ENCODE data around the gene MAPK1IP1L. TPM values are rescaled to one million over a fixed set of nuclear protein-coding genes. Genes with fewer than 3 reads are reported as not detected.
"Not testable (repeated sequence)": the region's sequence is repeated elsewhere in the genome, so short reads cannot be mapped to it uniquely, and the experiment has no call there.

MAPK1IP1L gene
- total RNA-seq, 1 donor from 2014 or later, result 139 TPM

DNA sequence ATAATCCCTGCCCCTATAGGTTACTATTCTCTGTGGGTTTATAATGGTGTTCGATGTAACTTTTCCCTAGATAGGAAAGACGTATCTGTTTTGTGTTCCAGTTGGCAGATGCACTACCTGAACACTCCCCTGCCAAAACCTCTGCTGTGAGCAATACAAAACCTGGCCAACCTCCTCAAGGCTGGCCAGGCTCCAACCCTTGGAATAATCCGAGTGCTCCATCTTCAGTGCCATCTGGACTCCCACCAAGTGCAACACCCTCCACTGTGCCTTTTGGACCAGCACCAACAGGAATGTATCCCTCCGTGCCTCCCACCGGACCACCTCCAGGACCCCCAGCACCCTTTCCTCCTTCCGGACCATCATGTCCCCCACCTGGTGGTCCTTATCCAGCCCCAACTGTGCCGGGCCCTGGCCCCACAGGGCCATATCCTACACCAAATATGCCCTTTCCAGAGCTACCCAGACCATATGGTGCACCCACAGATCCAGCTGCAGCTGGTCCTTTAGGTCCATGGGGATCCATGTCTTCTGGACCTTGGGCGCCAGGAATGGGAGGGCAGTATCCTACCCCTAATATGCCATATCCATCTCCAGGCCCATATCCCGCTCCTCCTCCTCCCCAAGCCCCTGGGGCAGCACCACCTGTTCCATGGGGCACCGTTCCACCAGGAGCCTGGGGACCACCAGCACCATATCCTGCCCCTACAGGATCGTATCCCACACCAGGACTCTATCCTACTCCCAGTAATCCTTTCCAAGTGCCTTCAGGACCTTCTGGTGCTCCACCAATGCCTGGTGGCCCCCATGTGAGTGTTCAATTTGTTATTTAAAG is 11.3 kb downstream of the MAPK1IP1L start:
- no peak overlapping the region for H3K27ac Mint-ChIP-seq

GRCh38 chr14:55064896-55065295 is 13.4 kb downstream of the MAPK1IP1L start:
- H3K27ac Mint-ChIP-seq; H3K27me3 Mint-ChIP-seq (ENCODE audit: insufficient read depth); intact Hi-C loops (cut with micrococcal nuclease); DNase-seq (ENCODE audit: low spot score); H3K9me3 Mint-ChIP-seq; H3K4me3 Mint-ChIP-seq: not testable (repeated sequence)
- Mint-ChIP-seq H3K36me3 (ENCODE audit: low read depth) (peaks cover 55% of the 10 kb centered on the region), H3K4me1 (ENCODE audit: low read depth) (peaks cover 21% of the 10 kb centered on the region)

More for the DNA sequence above, 11.3 kb downstream of the MAPK1IP1L start:
- Mint-ChIP-seq H3K4me1 (ENCODE audit: low read depth) (peaks cover 30% of the 10 kb centered on the region), H3K36me3 (ENCODE audit: low read depth) (peaks cover 57% of the 10 kb centered on the region), H3K27me3 (ENCODE audit: insufficient read depth) (no peaks in the 10 kb centered on the region), H3K4me3 (no peak overlapping the region), H3K9me3 (no peaks in the 10 kb centered on the region)
- no peak for DNase-seq (ENCODE audit: low spot score)
- intact Hi-C loops (cut with micrococcal nuclease), result no loop called here

DNA sequence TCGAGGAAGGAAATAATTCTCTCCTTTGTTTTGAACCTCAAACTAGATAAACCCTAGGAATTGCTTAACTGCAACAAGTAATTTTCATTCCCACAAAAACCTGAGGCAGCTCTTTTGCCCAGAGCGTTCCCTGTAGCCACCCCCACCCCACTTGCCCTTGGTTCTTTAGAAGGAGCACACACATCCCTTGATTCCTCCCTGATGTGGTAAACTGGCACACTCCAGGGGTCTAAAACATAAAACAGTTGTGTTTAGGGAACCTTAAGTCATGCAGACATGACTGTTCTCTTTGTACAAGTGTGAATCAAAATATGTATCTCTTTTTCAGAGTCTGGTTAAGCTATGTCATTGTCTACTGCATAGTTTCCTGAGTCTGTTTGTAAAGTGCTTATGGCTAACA is 14.0 kb downstream of the MAPK1IP1L start:
- H3K36me3 Mint-ChIP-seq (ENCODE audit: low read depth), result peaks cover 56% of the 10 kb centered on the region
- no peak overlapping the region for H3K27ac Mint-ChIP-seq
- DNase-seq (ENCODE audit: low spot score), result no peak
- no peaks in the 10 kb centered on the region for H3K27me3 Mint-ChIP-seq (ENCODE audit: insufficient read depth)
- peaks cover 20% of the 10 kb centered on the region for H3K4me1 Mint-ChIP-seq (ENCODE audit: low read depth)
- intact Hi-C loops (cut with micrococcal nuclease), result no loop called here
- no peak overlapping the region for H3K4me3 Mint-ChIP-seq
- no peaks in the 10 kb centered on the region for H3K9me3 Mint-ChIP-seq

GRCh38 chr14:55066223-55066622 is 14.8 kb downstream of the MAPK1IP1L start:
- no peak for DNase-seq (ENCODE audit: low spot score)
- Mint-ChIP-seq H3K4me1 (ENCODE audit: low read depth) (peaks cover 20% of the 10 kb centered on the region), H3K27ac (no peak overlapping the region), H3K9me3 (no peaks in the 10 kb centered on the region), H3K27me3 (ENCODE audit: insufficient read depth) (no peaks in the 10 kb centered on the region), H3K36me3 (ENCODE audit: low read depth) (peaks cover 59% of the 10 kb centered on the region), H3K4me3 (no peak overlapping the region)
- intact Hi-C loops (cut with micrococcal nuclease), result no loop called here

- H3K27me3 Mint-ChIP-seq (ENCODE audit: insufficient read depth), result no peaks in the 10 kb centered on the region
- no peak overlapping the region for H3K4me3 Mint-ChIP-seq
- H3K27ac Mint-ChIP-seq, result no peak overlapping the region
- no peak for DNase-seq (ENCODE audit: low spot score)
- peaks cover 26% of the 10 kb centered on the region for H3K36me3 Mint-ChIP-seq (ENCODE audit: low read depth)
- intact Hi-C loops (cut with micrococcal nuclease), result no loop called here
- no peaks in the 10 kb centered on the region for H3K9me3 Mint-ChIP-seq
- peaks cover 30% of the 10 kb centered on the region for H3K4me1 Mint-ChIP-seq (ENCODE audit: low read depth)
Observed at GRCh38 chr14:55070981-55071411, 19.5 kb downstream of the MAPK1IP1L start.

- Mint-ChIP-seq H3K4me3 (no peak overlapping the region), H3K4me1 (ENCODE audit: low read depth) (peaks cover 30% of the 10 kb centered on the region), H3K9me3 (no peaks in the 10 kb centered on the region), H3K27ac (peak overlapping the region; percentile 61), H3K27me3 (ENCODE audit: insufficient read depth) (no peaks in the 10 kb centered on the region), H3K36me3 (ENCODE audit: low read depth) (peaks cover 20% of the 10 kb centered on the region)
- DNase-seq (ENCODE audit: low spot score), result no peak
- intact Hi-C loops (cut with micrococcal nuclease), result no loop called here
Observed at GRCh38 chr14:55071870-55072640, 20.6 kb downstream of the MAPK1IP1L start.

GRCh38 chr14:55073856-55074255 is 22.4 kb downstream of the MAPK1IP1L start:
- peaks cover 30% of the 10 kb centered on the region for H3K4me1 Mint-ChIP-seq (ENCODE audit: low read depth)
- no peak overlapping the region for H3K4me3 Mint-ChIP-seq
- H3K9me3 Mint-ChIP-seq, result no peaks in the 10 kb centered on the region
- H3K27me3 Mint-ChIP-seq (ENCODE audit: insufficient read depth), result no peaks in the 10 kb centered on the region
- DNase-seq (ENCODE audit: low spot score), result no peak
- no peak overlapping the region for H3K27ac Mint-ChIP-seq
- H3K36me3 Mint-ChIP-seq (ENCODE audit: low read depth), result peaks cover 10% of the 10 kb centered on the region
- intact Hi-C loops (cut with micrococcal nuclease), result no loop called here

- no peak for DNase-seq (ENCODE audit: low spot score)
- H3K9me3 Mint-ChIP-seq, result no peaks in the 10 kb centered on the region
- H3K36me3 Mint-ChIP-seq (ENCODE audit: low read depth), result peaks cover 9% of the 10 kb centered on the region
- H3K27me3 Mint-ChIP-seq (ENCODE audit: insufficient read depth), result peaks cover 2% of the 10 kb centered on the region
- intact Hi-C loops (cut with micrococcal nuclease), result no loop called here
- peaks cover 30% of the 10 kb centered on the region for H3K4me1 Mint-ChIP-seq (ENCODE audit: low read depth)
- H3K27ac Mint-ChIP-seq, result peak overlapping the region; percentile 66
- no peak overlapping the region for H3K4me3 Mint-ChIP-seq
Observed at GRCh38 chr14:55074662-55075061, 23.2 kb downstream of the MAPK1IP1L start.

DNA sequence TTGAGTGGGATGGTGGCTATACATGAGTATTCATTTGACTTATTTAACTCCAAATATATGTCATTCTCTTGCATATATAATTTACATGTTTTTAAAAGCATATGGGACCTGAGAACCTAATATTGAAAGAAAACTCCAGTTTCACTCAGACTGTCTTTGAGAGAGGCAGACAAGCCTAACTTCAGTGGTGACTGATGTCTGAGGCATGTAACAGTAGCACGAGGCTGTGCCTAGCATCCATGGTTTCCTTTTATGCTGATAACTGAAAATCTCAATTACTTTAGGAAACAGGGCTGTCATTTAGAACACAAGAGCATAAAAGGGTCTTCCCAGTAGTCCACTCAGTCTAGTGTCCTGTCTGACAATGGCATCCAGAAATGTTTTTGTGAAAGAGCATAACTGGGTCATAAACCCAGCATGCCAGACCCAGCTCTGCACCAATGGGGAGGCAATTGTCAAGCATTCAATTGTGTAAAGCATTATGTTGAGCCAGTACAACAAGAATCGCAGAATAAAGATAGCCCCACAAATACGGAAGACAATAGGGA is 24.3 kb downstream of the MAPK1IP1L start:
- no peak for DNase-seq (ENCODE audit: low spot score)
- Mint-ChIP-seq H3K27ac (no peak overlapping the region), H3K9me3 (no peaks in the 10 kb centered on the region), H3K4me1 (ENCODE audit: low read depth) (peaks cover 29% of the 10 kb centered on the region), H3K27me3 (ENCODE audit: insufficient read depth) (peaks cover 2% of the 10 kb centered on the region), H3K36me3 (ENCODE audit: low read depth) (peaks cover 5% of the 10 kb centered on the region), H3K4me3 (no peak overlapping the region)
- intact Hi-C loops (cut with micrococcal nuclease), result no loop called here

DNA sequence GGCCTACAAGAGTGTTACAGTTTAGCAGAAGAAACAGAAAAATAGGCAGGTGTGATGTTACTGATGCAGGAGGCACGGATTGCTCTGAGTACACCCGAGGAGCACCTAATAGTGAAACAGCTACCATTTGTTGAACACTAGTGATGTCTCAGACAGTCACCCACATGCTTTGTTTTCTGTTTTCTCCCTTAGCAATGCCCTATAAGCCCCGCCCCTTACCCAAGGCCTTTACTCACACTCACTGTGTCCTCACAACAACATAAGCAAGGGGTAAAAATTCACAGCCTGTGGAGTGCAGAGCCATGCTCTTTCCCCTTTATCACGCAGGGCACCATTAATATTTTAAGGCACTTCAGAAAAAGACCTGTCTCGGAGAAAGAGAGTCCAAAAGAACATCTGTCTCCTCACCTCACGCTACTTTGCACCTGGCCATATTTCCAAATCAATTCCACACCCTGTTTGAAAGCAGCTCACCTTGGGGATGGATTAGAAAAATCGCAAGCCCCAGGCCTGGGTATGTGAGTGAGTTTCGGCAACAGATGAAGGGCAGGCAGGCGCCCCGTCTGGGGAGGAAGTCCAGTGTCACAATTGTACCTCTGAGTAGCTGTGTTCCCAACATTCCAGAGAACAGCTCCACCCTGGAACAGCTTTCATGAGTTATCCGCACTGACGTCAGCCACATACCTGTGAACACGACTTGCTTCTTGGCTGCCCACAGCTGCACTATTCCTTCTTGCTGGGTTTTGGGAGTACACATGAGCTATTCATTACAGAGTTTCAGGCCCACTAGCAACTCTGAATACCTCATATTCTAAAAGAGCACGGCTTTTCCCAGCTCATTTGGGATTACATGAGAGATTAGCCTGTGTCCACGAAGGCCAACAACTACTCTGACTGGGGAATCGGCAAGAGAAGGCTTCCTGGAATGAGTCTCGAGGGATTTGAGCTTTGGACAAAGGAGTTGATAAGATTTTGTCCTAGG is 26.0 kb downstream of the MAPK1IP1L start:
- peaks cover 11% of the 10 kb centered on the region for H3K4me1 Mint-ChIP-seq (ENCODE audit: low read depth)
- H3K36me3 Mint-ChIP-seq (ENCODE audit: low read depth), result peaks cover 1% of the 10 kb centered on the region
- no peak overlapping the region for H3K4me3 Mint-ChIP-seq
- intact Hi-C loops (cut with micrococcal nuclease), result no loop called here
- H3K9me3 Mint-ChIP-seq, result no peaks in the 10 kb centered on the region
- no peak overlapping the region for H3K27ac Mint-ChIP-seq
- H3K27me3 Mint-ChIP-seq (ENCODE audit: insufficient read depth), result peaks cover 2% of the 10 kb centered on the region
- DNase-seq (ENCODE audit: low spot score), result no peak

- H3K4me3 Mint-ChIP-seq; intact Hi-C loops (cut with micrococcal nuclease); H3K27ac Mint-ChIP-seq; DNase-seq (ENCODE audit: low spot score); H3K4me1 Mint-ChIP-seq (ENCODE audit: low read depth); H3K9me3 Mint-ChIP-seq; H3K36me3 Mint-ChIP-seq (ENCODE audit: low read depth): not testable (repeated sequence)
- peaks cover 11% of the 10 kb centered on the region for H3K27me3 Mint-ChIP-seq (ENCODE audit: insufficient read depth)
Observed at GRCh38 chr14:55079961-55080360, 28.5 kb downstream of the MAPK1IP1L start.

- Mint-ChIP-seq H3K4me3 (no peak overlapping the region), H3K4me1 (ENCODE audit: low read depth) (peaks cover 3% of the 10 kb centered on the region), H3K9me3 (no peaks in the 10 kb centered on the region), H3K27me3 (ENCODE audit: insufficient read depth) (peaks cover 10% of the 10 kb centered on the region), H3K27ac (no peak overlapping the region), H3K36me3 (ENCODE audit: low read depth) (no peaks in the 10 kb centered on the region)
- DNase-seq (ENCODE audit: low spot score), result no peak
- intact Hi-C loops (cut with micrococcal nuclease), result no loop called here
Observed at GRCh38 chr14:55084401-55085059, 33.1 kb downstream of the MAPK1IP1L start.
